T47D (cell line): ENCODE data around the gene PTK7.
"Not testable (repeated sequence)": the region's sequence is repeated elsewhere in the genome, so short reads cannot be mapped to it uniquely, and the experiment has no call there.

Experiments used
- DNase-seq, 2 experiments: peaks; one replicate each; pipeline versions ENCODE4 v3.0.0 to v3.0.0-alpha.2; 2011 to 2012; ENCODE audit warnings: low read depth in 1 of 2, low spot score in 1 of 2
- JUND ChIP-seq: IDR thresholded peaks from 2 replicates; pipeline ENCODE4 v1.6.1; 2012; ENCODE audit warnings: low read depth
- in situ Hi-C: cut with HindIII; loops from 2 replicates; pipeline ENCODE4 v1.10.0; 2016; ENCODE audit warnings: low sequenced_read_pairs, low pct_unique_long_range_greater_than_20kb

PTK7 gene

GRCh38 chr6:43120101-43120763 is 44.1 kb downstream of the PTK7 start:
- in situ Hi-C loops = no loop called here
- TF ChIP-seq JUND = no peak
- DNase-seq = no peak

GRCh38 chr6:43120944-43121913 is 45.1 kb downstream of the PTK7 start:
- in situ Hi-C loops = no loop called here
- peak in 1 of 2 experiments; percentile 26 for DNase-seq
- no peak for TF ChIP-seq JUND

DNA sequence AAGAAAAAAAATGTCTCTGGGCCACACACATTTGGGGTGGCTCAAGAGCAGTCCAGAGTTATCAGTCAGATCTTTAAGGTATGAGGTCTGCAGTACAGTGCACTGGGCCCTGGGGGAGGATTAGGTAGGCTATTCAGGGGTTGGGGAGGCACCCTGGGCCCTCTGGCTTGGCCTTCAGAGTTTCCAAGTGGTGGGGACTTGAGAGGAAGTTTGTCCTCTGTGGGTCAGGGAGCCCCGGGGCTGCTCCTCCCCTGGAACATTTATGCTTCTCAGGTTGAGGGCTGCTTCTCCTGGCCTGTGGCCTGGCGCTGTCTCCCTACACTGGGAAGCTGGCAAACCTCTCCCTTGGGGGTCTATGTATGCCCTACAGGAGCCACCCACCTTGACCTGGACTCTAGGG is 46.0 kb downstream of the PTK7 start:
- DNase-seq = no peak
- no peak for TF ChIP-seq JUND
- in situ Hi-C loops = no loop called here

DNA sequence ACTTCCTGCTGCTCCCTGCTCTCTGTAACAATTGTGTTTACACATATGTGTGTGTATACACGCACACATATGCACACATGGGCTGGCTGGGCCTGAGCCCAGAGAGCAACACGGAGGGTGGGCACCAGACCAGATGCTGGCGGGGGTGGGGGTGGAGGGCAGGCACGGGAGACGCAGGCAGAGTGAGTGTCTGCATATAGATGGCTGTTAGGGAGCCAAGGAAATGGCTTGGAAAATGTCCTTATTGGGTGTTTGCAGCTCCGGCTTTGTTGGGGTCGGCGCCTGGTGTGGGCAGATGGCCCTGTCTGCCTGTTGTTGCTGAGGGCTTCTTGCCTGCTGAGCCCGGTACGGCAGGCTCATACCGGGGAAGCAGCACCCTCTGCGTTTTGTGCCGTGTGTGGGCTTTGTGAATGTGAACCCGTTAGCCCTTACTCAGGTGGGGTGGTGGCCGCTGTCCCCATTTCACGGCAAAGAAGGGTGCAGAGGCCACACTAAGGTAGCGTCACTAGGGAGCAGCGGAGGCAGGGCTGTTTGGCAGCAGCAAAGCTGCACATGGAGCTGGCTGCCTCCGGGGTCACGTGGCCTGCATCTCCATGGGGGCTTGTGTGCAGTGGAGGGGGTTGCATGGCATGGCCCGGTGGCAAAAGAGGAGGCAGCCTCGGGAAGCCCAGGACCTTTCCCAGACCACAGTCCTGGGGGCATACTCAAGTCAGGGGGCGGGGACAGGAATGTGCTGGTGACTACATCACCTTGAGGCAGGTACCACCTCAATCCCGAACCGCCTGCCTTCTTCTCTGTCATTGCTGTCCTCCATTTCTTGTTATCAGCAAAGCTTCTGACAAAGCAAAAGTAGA is 47.6 kb downstream of the PTK7 start:
- no peak for TF ChIP-seq JUND
- DNase-seq = no peak
- in situ Hi-C loops = no loop called here

GRCh38 chr6:43124481-43124880 is 48.4 kb downstream of the PTK7 start:
- TF ChIP-seq JUND = no peak
- no peak for DNase-seq
- in situ Hi-C loops = no loop called here

- TF ChIP-seq JUND = no peak
- in situ Hi-C loops = no loop called here
- DNase-seq = no peak
These were observed 49.0 kb downstream of the PTK7 start for GRCh38 chr6:43125119-43125518.

DNA sequence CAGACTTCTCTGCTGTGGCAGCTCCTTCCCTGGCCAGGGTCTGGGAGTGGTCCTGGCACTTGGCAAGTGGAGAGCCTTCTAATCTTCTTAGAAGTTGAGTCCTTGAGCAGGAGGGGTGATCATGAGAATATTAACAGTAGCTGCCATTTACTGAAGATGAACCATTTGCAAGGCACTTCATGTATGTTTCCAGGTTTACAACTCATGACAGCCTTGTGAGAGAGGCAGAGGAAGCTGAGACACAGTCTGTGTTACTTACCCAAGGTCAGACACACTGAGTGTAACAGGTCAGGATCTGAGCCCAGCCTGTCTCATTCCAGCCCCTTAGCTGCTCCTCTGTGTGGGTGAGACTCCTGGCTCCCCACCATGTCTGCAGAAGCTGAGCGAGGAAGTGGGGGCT is 49.4 kb downstream of the PTK7 start:
- TF ChIP-seq JUND = no peak
- in situ Hi-C loops = no loop called here
- no peak for DNase-seq

DNA sequence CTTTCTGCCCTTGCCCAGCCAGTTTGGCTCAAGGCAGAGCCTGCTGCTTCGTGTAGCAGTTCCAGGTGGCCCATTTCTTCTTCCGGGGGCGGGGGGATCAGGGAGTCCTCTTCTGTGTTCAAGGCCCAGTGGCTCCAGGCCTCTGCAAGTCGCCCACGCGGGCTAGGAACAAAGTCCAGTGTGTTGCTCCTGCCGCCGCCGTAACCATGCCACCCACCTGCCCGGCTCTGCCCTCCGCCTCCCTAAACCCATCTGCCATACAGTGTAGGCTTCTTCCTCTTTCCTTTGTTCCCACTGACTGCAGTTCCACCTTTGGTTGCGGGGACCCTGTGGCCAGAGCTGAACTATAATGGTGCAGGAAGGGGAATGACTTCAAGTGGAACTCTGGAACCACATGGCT is 51.1 kb downstream of the PTK7 start:
- in situ Hi-C loops = no loop called here
- no peak for TF ChIP-seq JUND
- DNase-seq = no peak

- in situ Hi-C loops = no loop called here
- DNase-seq = no peak
- no peak for TF ChIP-seq JUND
These were observed 51.8 kb downstream of the PTK7 start for GRCh38 chr6:43127877-43128276.

- in situ Hi-C loops = no loop called here
- no peak for DNase-seq
- TF ChIP-seq JUND = no peak
These were observed 52.8 kb downstream of the PTK7 start for GRCh38 chr6:43128926-43129325.

DNA sequence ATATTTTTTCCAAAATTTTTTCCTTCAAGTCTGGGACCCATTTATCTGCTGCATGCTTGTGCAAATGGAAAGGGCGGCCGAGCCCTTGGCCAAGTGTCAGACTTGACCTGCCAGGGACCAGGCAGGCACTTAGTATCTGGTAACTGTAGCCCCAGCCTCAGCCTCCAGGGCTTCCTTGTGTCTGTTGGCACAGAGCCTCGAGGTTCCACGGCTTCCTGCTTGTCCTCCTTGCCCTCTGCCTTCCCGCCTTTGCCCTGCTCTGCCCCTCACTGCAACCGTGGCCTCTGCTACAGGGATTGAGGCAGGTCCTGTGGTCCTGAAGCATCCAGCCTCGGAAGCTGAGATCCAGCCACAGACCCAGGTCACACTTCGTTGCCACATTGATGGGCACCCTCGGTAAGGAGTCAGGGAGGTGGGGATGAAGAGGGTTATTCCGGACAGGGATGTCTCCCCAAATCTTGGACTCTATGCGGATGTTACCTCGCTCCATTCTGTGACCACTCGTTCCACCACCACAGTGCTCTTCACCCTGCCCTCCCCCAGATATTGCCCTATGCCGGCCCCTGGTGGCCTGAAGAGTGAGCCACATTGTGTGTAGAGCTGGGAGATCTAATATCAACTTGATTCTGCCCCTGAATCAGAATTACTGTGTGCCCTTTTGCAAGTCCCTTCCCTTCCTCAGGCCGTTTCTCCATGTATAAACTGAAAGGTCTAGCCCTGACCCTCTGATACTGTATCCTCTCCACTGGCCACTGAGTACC is 53.5 kb downstream of the PTK7 start:
- in situ Hi-C loops = no loop called here
- peak; percentile 71 to 81 for DNase-seq
- no peak for TF ChIP-seq JUND

GRCh38 chr6:43130429-43130828 is 54.3 kb downstream of the PTK7 start:
- in situ Hi-C loops = no loop called here
- no peak for TF ChIP-seq JUND
- no peak for DNase-seq

DNA sequence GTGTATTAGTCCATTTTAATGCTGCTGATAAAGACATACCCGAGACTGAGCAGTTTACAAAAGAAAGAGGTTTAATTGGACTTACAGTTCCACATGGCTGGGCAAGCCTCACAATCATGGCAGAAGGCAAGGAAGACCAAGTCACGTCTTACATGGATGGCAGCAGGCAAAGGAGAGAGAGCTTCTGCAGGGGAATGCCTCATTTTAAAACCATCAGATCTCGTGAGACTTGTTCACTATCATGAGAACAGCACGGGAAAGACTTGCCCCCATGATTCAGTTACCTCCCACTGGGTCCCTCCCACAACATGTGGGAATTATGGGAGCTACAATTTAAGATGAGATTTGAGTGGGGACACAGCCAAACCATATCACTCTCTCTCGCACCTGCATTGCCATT is 55.3 kb downstream of the PTK7 start:
- in situ Hi-C loops, DNase-seq: not testable (repeated sequence)
